COLO668 (cell line): ENCODE measurements around the gene SLIT3.
"Not testable (repeated sequence)": the region's sequence is repeated elsewhere in the genome, so short reads cannot be mapped to it uniquely, and the experiment has no call there.

ENCODE experiments used
- DNase-seq: peaks from one replicate; lab custom pipeline; 2025; ENCODE audit not compliant: unreplicated experiment; lab: John Stamatoyannopoulos, UW

The SLIT3 gene

GRCh38 chr5:168753691-168754254, 547.2 kb downstream of the SLIT3 start:
- no peak for DNase-seq

GRCh38 chr5:168752416-168753190, 548.3 kb downstream of the SLIT3 start:
- DNase-seq, result no peak

GRCh38 chr5:168752012-168752411, 548.9 kb downstream of the SLIT3 start:
- no peak for DNase-seq

GRCh38 chr5:168750926-168751325, 550.0 kb downstream of the SLIT3 start:
- DNase-seq, result no peak

GRCh38 chr5:168749391-168750100, 551.4 kb downstream of the SLIT3 start:
- no peak for DNase-seq

- peak; percentile 0 for DNase-seq
These were observed 552.8 kb downstream of the SLIT3 start for GRCh38 chr5:168747987-168748777.

GRCh38 chr5:168746893-168747640, 553.9 kb downstream of the SLIT3 start:
- no peak for DNase-seq

GRCh38 chr5:168746126-168746892, 554.6 kb downstream of the SLIT3 start:
- not testable (repeated sequence) for DNase-seq

- DNase-seq, result no peak
These were observed 557.3 kb downstream of the SLIT3 start for GRCh38 chr5:168743617-168744016.

- not testable (repeated sequence) for DNase-seq
These were observed 558.6 kb downstream of the SLIT3 start for GRCh38 chr5:168742311-168742710.

GRCh38 chr5:168740811-168741213, 560.1 kb downstream of the SLIT3 start:
- no peak for DNase-seq

GRCh38 chr5:168740092-168740800, 560.7 kb downstream of the SLIT3 start:
- DNase-seq, result no peak

- no peak for DNase-seq
These were observed 563.9 kb downstream of the SLIT3 start for GRCh38 chr5:168737066-168737465.

GRCh38 chr5:168736281-168736831, 564.6 kb downstream of the SLIT3 start:
- DNase-seq, result no peak

GRCh38 chr5:168734620-168735300, 566.2 kb downstream of the SLIT3 start:
- no peak for DNase-seq

GRCh38 chr5:168734119-168734518, 566.8 kb downstream of the SLIT3 start:
- no peak for DNase-seq

- DNase-seq, result no peak
These were observed 572.3 kb downstream of the SLIT3 start for GRCh38 chr5:168728546-168729211.

- DNase-seq, result no peak
These were observed 573.4 kb downstream of the SLIT3 start for GRCh38 chr5:168727547-168727946.
